Measurements from ENCODE around the gene PGLYRP1. TPM values are rescaled to one million over a fixed set of nuclear protein-coding genes. Genes with fewer than 3 reads are reported as not detected.

The PGLYRP1 gene
- total RNA-seq, 2 donors from 2014 or later, result not detected

DNA sequence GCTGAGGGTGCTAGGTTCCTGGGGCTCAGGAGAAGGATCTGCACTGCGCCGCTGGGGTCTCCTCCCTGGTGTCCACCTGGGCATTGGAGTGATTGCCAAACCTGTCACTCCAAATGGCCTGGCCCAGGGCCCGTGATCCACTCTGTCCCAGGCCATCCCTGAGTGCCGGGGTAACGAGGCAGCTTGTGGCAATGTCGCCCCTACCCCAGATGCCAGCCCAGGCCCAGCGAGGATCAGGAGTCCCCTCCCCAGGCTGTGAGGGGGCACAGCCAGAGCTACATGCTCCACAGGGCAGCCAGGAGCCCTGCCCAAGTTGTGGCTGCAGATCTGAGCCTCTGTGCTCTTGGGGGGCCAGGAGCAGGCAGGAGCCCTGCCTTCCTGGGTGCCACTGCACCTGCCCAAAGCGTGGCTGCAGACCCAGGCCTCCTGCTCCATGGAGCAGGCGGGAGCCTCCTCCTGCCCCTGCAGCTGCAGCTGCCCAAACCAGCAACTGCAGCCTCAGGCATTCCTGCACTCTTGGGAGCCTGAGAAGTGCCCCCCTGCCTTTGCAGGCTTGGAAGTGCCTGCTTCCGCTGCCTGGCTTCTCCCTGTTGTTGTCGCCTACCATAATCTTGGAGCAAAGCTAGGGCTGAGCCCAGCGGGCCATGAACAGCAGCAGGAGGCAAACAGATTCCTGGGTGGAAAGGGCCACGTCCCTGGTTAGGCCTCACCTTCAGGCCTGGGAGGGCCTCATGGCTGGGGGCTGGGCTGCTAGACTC, 13.3 kb upstream of the PGLYRP1 start:
- no peak for ATAC-seq

DNA sequence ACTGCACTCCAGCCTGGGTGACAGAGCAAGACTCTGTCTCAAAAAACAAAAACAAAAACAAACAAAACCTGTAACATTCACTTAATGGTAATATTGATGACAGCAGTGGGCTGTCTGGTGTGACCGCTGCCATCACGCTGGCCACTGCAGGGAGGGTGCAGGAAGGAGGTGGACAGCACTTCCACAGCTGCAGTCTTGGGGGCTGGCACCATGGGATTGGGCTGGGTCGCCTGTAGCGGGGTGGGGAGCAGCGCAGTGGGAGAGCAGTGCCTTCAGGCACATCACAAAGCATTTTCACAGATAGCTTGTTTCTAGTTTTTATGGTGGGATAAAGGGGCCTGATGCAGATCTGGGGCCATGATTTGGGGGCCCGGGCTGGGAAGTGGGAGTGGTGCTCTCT, 12.7 kb upstream of the PGLYRP1 start:
- ATAC-seq, result no peak
- no peak for DNase-seq
- intact Hi-C loops (cut with DNase I, micrococcal nuclease), result no loop called here

More for the DNA sequence above, 13.3 kb upstream of the PGLYRP1 start:
- DNase-seq, result no peak
- intact Hi-C loops (cut with DNase I, micrococcal nuclease), result no loop called here

DNA sequence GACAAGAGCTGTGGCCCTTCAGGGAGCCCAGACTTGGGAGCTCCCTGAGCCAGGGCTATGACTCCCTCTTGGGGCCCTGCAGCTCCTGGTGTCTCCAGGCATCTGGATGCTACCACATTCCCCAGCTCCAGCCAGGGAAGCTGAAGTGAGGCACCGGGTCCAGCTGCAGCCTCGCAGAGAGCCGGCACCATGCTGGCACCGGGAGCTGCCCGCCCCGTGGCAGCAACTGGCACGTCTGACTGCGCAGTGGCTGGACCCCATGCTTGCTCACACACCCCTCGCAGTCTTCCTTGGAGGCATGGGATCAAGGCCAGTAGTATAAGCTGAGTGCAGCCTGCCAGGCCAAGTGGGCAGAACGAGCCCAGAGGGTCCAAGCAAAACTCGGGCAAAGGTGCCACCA, 10.5 kb upstream of the PGLYRP1 start:
- ATAC-seq (no peak), DNase-seq (no peak)
- intact Hi-C loops (cut with DNase I, micrococcal nuclease), result no loop called here

DNA sequence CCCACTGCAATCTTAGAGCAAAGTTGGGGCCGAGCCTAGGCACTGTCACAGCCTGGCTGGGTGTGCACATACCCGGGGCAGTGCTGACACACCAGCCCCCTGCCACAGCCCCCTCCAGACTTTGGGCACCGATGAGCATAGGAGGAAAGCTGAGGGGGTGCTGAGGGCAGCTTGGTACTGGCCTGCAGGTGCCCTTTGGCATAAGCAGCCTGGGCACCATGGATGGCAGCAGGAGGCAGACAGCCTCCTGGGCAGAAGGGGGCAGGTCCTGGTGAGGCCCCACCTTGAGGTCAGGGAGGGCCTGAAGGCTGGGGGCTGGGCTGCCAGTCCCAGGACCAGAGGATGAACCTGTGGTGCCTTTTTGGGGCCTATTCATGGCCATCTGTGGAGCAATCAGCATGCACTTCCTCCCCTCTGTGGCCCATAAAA, 9.8 kb upstream of the PGLYRP1 start:
- ATAC-seq (no peak), DNase-seq (no peak)
- intact Hi-C loops (cut with DNase I, micrococcal nuclease), result no loop called here

GRCh38 chr19:46031781-46032596, 9.1 kb upstream of the PGLYRP1 start:
- ATAC-seq, result no peak
- no peak for DNase-seq
- intact Hi-C loops (cut with DNase I, micrococcal nuclease), result no loop called here

DNA sequence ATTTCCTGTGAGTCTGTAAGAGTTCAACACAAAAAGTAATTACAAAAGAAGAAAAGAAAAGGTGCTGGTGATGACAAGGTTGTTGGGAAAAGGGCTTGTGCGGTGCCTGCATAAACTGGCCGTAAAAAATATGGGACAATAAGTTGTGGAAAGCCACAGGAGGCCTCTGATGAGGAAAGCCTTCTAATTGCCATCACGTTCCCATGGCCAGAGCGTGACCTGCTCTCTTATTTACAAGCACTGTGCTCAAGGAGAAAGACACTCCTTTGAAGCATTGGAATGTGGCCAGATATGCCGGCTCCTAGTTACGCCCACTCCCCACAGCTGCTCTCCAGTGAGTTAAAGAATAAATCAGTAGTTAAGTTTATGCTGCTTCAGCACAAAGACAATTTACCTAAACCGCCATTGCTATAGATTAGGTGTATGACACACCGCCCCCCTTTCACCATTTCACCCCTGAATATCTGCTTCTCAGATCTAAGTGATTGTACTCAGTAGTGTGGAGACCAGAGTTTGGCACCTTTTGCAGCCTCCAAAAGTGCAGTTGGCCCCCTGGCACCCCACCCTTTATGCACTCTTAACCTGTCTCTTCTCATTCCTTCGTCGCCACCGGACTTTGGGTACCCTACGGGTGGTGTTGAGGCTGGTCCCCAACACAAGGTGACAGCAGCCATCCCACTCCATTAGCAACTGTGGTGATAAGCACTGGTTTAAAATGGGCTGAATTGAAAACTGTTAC, 8.1 kb upstream of the PGLYRP1 start:
- ATAC-seq (no peak), DNase-seq (no peak)
- intact Hi-C loops (cut with DNase I, micrococcal nuclease), result no loop called here

- intact Hi-C loops (cut with DNase I, micrococcal nuclease), result loop anchor here in 1 of 2 donors (5.0 kb wide), 1 partner anchor 241 kb away; no protein-coding TSS in a partner anchor
- ATAC-seq, result no peak
- no peak for DNase-seq
Measured at GRCh38 chr19:46025835-46026234, 3.0 kb upstream of the PGLYRP1 start.

GRCh38 chr19:46023311-46023779, 492 bp upstream of the PGLYRP1 start:
- ATAC-seq (no peak), DNase-seq (no peak)
- intact Hi-C loops (cut with DNase I, micrococcal nuclease), result no loop called here

GRCh38 chr19:46022061-46022430, 807 bp downstream of the PGLYRP1 start:
- intact Hi-C loops (cut with DNase I, micrococcal nuclease), result no loop called here
- DNase-seq (no peak), ATAC-seq (peak; percentile 68)

DNA sequence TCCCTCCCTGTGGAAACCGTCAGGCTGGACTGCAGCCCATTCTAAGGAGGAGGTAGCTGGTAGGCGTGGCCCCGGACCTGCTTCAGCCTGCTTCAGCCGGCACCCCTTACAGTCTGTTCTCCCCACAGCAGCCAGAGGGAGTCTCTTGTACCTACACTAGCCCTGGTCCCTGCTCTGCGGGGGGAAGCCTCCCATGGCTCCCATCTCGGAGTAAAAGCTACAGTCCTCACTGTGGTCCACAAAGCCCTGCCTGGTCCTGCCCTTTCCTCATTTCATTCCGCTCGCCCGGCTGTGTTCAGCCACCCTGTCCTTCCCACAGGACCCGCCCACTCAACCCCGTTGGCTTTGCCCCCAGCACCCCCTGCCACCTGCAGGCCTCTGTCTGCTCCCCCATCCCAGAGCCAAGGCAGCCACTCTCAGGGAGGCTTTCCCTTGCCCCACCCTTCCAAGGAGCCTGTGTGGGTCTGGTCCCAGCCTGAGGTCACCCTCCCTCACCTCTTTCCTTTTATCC, 1.3 kb downstream of the PGLYRP1 start:
- intact Hi-C loops (cut with DNase I, micrococcal nuclease), result no loop called here
- peak; percentile 49 to 55 for DNase-seq

GRCh38 chr19:46020819-46021125, 2.1 kb downstream of the PGLYRP1 start:
- ATAC-seq (no peak), DNase-seq (no peak)
- intact Hi-C loops (cut with DNase I, micrococcal nuclease), result no loop called here

More for the DNA sequence above, 1.3 kb downstream of the PGLYRP1 start:
- ATAC-seq, result peak; percentile 68

GRCh38 chr19:46019270-46019669, 3.6 kb downstream of the PGLYRP1 start:
- no peak for ATAC-seq
- DNase-seq, result no peak
- intact Hi-C loops (cut with DNase I, micrococcal nuclease), result no loop called here

GRCh38 chr19:46018729-46019251, 4.1 kb downstream of the PGLYRP1 start:
- ATAC-seq (no peak), DNase-seq (no peak)
- intact Hi-C loops (cut with DNase I, micrococcal nuclease), result no loop called here

DNA sequence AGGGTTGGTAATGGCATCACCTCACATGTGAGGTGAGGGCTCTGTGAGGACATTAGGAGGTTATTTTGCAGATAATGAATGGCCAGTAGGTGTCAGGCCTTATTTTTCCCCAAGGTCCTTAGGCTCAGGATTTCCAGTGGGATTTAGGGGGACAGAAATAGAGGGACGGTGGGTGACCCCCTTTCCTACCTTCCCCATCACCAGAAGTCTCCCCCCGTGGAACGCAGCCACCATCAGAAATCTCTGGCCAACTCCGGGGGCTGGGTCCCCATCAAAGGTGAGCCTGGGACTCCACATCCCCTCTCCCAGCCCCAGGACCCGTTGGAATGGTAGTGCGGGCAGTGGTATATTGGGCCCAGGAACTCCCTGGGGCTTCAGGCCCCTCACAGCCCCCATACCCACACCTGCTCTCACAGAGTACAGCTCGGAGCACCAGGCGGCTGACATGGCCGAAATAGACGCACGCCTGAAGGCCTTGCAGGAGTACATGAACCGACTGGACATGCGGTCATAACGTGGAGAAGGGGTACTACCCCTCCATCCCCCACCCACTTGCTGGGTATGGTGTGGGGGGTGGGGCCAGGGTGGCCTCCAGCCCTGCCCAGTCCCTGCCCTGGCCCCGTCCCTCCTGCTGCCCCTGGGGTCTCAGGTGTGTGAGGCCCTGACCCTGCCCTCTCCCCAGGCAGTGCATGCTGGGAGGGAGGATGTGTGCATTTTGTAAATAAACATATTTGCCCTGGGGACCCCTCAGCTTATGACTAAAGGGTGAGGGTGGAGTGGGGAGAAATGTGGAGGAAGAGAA, 4.8 kb downstream of the PGLYRP1 start:
- no peak for DNase-seq
- ATAC-seq, result no peak
- intact Hi-C loops (cut with DNase I, micrococcal nuclease), result no loop called here

DNA sequence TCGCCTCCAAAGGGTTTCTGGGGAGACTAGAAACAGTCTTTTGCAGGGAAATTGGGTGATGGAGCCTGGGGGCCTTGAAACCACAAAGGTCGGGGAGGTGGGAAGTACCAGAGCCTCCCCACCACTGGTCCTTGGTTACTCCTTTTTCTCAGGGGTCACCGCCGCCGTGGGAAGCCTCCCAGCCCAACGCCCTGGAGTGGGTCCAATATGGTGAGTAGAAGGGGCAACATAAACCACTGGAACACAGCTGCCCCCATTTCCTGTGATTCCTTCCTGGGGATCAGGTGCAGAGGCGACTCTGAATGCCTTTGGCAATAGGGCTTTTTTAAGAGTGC, 5.8 kb downstream of the PGLYRP1 start:
- no peak for DNase-seq
- no peak for ATAC-seq
- intact Hi-C loops (cut with DNase I, micrococcal nuclease), result no loop called here

- peak; percentile 69 to 89 for DNase-seq
- intact Hi-C loops (cut with DNase I, micrococcal nuclease), result no loop called here
- ATAC-seq, result peak; percentile 67
Measured at GRCh38 chr19:46016426-46017094, 6.3 kb downstream of the PGLYRP1 start.

GRCh38 chr19:46015687-46016425, 7.0 kb downstream of the PGLYRP1 start:
- intact Hi-C loops (cut with DNase I, micrococcal nuclease), result no loop called here
- peak in 1 of 2 donors; percentile 44 for DNase-seq
- peak; percentile 13 for ATAC-seq
